Panc1 (cell line): ENCODE measurements around the gene NEGR1. TPM values are rescaled to one million over a fixed set of nuclear protein-coding genes. Genes with fewer than 3 reads are reported as not detected.

Source experiments
- ATAC-seq: fragments of 200-7000 bp; cut with Tn5 transposase; 2 replicates; pipeline ENCODE4 v1.9.1; 2020; ENCODE audit warnings: mild to moderate bottlenecking, moderate library complexity
- BruUV-seq: library from RNA; stranded (reverse); fragments of 400-500 nt; replicated peaks from 2 replicates; lab custom pipeline; 2021; lab: Mats Ljungman, UMichigan
- CTCF ChIA-PET: fragments of 300-600 bp; sonication (Branson Sonifier 250); formaldehyde crosslinking; loops from one replicate; lab custom pipeline; 2022; ENCODE audit warnings: antibody characterized with exemption; lab: Charles Lee
- POLR2A ChIA-PET: fragments of 300-600 bp; sonication (Branson Sonifier 250); formaldehyde crosslinking; loops from one replicate; lab custom pipeline; 2022; ENCODE audit warnings: antibody characterized with exemption; lab: Charles Lee
- DNase-seq: peaks from one replicate; pipeline ENCODE4 v3.0.0-alpha.2; 2010; ENCODE audit warnings: low read depth, low spot score
- H3K27ac ChIP-seq: 2 replicates; pipeline ENCODE4 v1.5.1; 2011; ENCODE audit warnings: mild to moderate bottlenecking, low read length, inconsistent platforms
- H3K27me3 ChIP-seq: fragments of 200-500 bp; sonication (Bioruptor generic); 2 replicates; pipeline ENCODE4 v1.6.0; 2014; ENCODE audit warnings: low read length, inconsistent platforms; ENCODE audit not compliant: control insufficient read depth, insufficient read depth
- H3K36me3 ChIP-seq: fragments of 200-500 bp; sonication (Bioruptor generic); 2 replicates; pipeline ENCODE4 v1.5.1; 2014; ENCODE audit warnings: inconsistent platforms, mild to moderate bottlenecking, low read length, moderate library complexity; ENCODE audit not compliant: control insufficient read depth, insufficient read depth
- H3K4me1 ChIP-seq: 2 replicates; pipeline ENCODE4 v1.5.1; 2011; ENCODE audit warnings: inconsistent platforms, mild to moderate bottlenecking, low read length, moderate library complexity; ENCODE audit not compliant: control insufficient read depth, insufficient read depth
- H3K4me3 ChIP-seq, 2 experiments: 2 replicates each; pipeline ENCODE4 v1.5.1; 2011 to 2012; ENCODE audit warnings: low read depth in 2 of 2, low read length in 2 of 2, mild to moderate bottlenecking in 2 of 2, inconsistent platforms in 1 of 2, moderate library complexity in 1 of 2
- H3K9me3 ChIP-seq: fragments of 200-500 bp; sonication (Bioruptor generic); 2 replicates; pipeline ENCODE4 v1.5.1; 2014; ENCODE audit warnings: low read depth, mild to moderate bottlenecking, inconsistent platforms, low read length, moderate library complexity; ENCODE audit not compliant: control insufficient read depth, insufficient read depth
- CTCF ChIP-seq: fragments of 450-650 bp; IDR thresholded peaks from 2 replicates; pipeline ENCODE4 v1.5.1; 2017; ENCODE audit warnings: mild to moderate bottlenecking
- POLR2AphosphoS5 ChIP-seq: IDR thresholded peaks from 2 replicates; pipeline ENCODE4 v1.6.1; 2012; ENCODE audit warnings: mild to moderate bottlenecking, low read depth, low read length, moderate library complexity
- SIN3A ChIP-seq: IDR thresholded peaks from 2 replicates; pipeline ENCODE4 v1.6.1; 2012; ENCODE audit warnings: low read depth, mild to moderate bottlenecking, low read length, moderate library complexity, borderline replicate concordance; ENCODE audit not compliant: insufficient read depth
- TCF7L2 ChIP-seq: IDR thresholded peaks from 2 replicates; pipeline ENCODE4 v1.6.1; 2011; ENCODE audit warnings: mild to moderate bottlenecking, low read depth, low read length, inconsistent platforms
- in situ Hi-C: cut with HindIII; loops from 2 replicates; pipeline ENCODE4 v1.10.0; 2016; ENCODE audit warnings: low sequenced_read_pairs, low pct_unique_long_range_greater_than_20kb
- intact Hi-C: fragments of 100-400 bp; cut with micrococcal nuclease; formaldehyde crosslinking; loops from one replicate; pipeline ENCODE4 v1.10.0; 2022; ENCODE audit not compliant: unreplicated experiment
- total RNA-seq: library from RNA; stranded (reverse); gene quantifications from one replicate; pipeline ENCODE4 v1.2.1, GENCODE V29; 2021; ENCODE audit not compliant: unreplicated experiment
- TF ChIP-seq, protein P1 (sequence below), 2 experiments: IDR thresholded peaks; 2 replicates each; pipeline ENCODE4 v1.6.1; 2011 to 2012; ENCODE audit warnings: low read depth in 2 of 2, control low read depth in 1 of 2, low read length in 1 of 2, mild to moderate bottlenecking in 1 of 2, moderate library complexity in 1 of 2; ENCODE audit not compliant: insufficient read depth in 1 of 2

NEGR1 gene
- total RNA-seq, 1 experiment from 2014 or later = 2.7 TPM

GRCh38 chr1:71693581-71693980, 588.8 kb downstream of the NEGR1 start:
- in situ Hi-C loops (no loop called here), intact Hi-C loops (no loop called here)

DNA sequence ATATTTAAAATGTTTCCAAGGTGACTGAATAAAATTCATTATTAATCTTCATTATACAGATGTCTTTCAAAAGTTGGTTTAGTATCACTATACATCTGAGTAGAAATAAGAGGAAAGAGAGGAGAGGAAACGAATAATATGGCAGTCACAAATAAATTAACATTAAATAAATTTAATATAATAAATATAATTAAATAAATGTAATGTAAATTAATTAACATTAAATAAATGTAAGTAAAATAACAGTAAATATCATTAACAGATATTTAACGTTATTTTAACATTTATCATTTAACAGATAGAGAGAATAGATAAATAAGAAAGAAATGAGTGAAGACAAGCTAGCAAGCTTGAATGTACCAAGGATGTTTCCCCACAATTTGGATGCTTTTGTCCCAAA, 592.7 kb downstream of the NEGR1 start:
- CTCF ChIA-PET = no interaction called here
- no TSS peak for BruUV-seq
- Histone ChIP-seq H3K36me3 (no peaks in the 10 kb centered on the region), H3K9me3 (no peaks in the 10 kb centered on the region), H3K4me1 (no peaks in the 10 kb centered on the region), H3K27me3 (no peaks in the 10 kb centered on the region), H3K4me3 (no peak overlapping the region), H3K27ac (no peak overlapping the region)
- POLR2A ChIA-PET = no interaction called here
- DNase-seq (no peak), ATAC-seq (no peak)
- TF ChIP-seq CTCF = no peak
- TF ChIP-seq, protein P1, sequence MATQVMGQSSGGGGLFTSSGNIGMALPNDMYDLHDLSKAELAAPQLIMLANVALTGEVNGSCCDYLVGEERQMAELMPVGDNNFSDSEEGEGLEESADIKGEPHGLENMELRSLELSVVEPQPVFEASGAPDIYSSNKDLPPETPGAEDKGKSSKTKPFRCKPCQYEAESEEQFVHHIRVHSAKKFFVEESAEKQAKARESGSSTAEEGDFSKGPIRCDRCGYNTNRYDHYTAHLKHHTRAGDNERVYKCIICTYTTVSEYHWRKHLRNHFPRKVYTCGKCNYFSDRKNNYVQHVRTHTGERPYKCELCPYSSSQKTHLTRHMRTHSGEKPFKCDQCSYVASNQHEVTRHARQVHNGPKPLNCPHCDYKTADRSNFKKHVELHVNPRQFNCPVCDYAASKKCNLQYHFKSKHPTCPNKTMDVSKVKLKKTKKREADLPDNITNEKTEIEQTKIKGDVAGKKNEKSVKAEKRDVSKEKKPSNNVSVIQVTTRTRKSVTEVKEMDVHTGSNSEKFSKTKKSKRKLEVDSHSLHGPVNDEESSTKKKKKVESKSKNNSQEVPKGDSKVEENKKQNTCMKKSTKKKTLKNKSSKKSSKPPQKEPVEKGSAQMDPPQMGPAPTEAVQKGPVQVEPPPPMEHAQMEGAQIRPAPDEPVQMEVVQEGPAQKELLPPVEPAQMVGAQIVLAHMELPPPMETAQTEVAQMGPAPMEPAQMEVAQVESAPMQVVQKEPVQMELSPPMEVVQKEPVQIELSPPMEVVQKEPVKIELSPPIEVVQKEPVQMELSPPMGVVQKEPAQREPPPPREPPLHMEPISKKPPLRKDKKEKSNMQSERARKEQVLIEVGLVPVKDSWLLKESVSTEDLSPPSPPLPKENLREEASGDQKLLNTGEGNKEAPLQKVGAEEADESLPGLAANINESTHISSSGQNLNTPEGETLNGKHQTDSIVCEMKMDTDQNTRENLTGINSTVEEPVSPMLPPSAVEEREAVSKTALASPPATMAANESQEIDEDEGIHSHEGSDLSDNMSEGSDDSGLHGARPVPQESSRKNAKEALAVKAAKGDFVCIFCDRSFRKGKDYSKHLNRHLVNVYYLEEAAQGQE (IDR thresholded peaks at IDR 0.05; ENCODE audit: insufficient read depth in 1 of 2, low read depth in 2 of 2, low read length in 1 of 2) = no peak
- TF ChIP-seq SIN3A = no peak
- no peak for TF ChIP-seq POLR2AphosphoS5
- TF ChIP-seq TCF7L2 = no peak
- intact Hi-C loops (no loop called here), in situ Hi-C loops (no loop called here)

More at GRCh38 chr1:71693581-71693980, 588.8 kb downstream of the NEGR1 start:
- ChIA-PET CTCF (no interaction called here), POLR2A (no interaction called here)
- TF ChIP-seq, protein P1 (IDR thresholded peaks at IDR 0.05; ENCODE audit: insufficient read depth in 1 of 2, low read depth in 2 of 2, low read length in 1 of 2) = no peak
- TF ChIP-seq CTCF (no peak), TCF7L2 (no peak), POLR2AphosphoS5 (no peak), SIN3A (no peak)
- Histone ChIP-seq H3K36me3 (no peaks in the 10 kb centered on the region), H3K4me1 (no peaks in the 10 kb centered on the region), H3K4me3 (no peak overlapping the region), H3K9me3 (no peaks in the 10 kb centered on the region), H3K27ac (no peak overlapping the region), H3K27me3 (no peaks in the 10 kb centered on the region)
- ATAC-seq (no peak), DNase-seq (no peak)
- no TSS peak for BruUV-seq
